OCI-LY7 (cell line): ENCODE measurements around the gene PCCA. TPM values are rescaled to one million over a fixed set of nuclear protein-coding genes. Genes with fewer than 3 reads are reported as not detected.

Source experiments
- BruUV-seq: library from RNA; stranded (reverse); fragments of 400-500 nt; replicated peaks from 2 replicates; lab custom pipeline; 2021; lab: Mats Ljungman, UMichigan
- CTCF ChIA-PET: fragments of 300-600 bp; sonication (Branson Sonifier 250); formaldehyde crosslinking; loops from one replicate; lab custom pipeline; 2022; ENCODE audit warnings: antibody characterized with exemption; ENCODE audit not compliant: unreplicated experiment; lab: Charles Lee
- POLR2A ChIA-PET: fragments of 300-600 bp; sonication (Branson Sonifier 250); formaldehyde crosslinking; loops from one replicate; lab custom pipeline; 2022; ENCODE audit warnings: antibody characterized with exemption; lab: Charles Lee
- DNase-seq: peaks from one replicate; pipeline ENCODE4 v3.0.0-alpha.2; 2015; ENCODE audit warnings: low spot score
- H2AFZ ChIP-seq: fragments of 200-600 bp; sonication (generic), shearing (Covaris generic); 2 replicates; pipeline ENCODE4 v1.6.1; 2014; ENCODE audit warnings: mild to moderate bottlenecking, antibody characterized with exemption, low read length, moderate library complexity
- H3K27ac ChIP-seq: fragments of 200-600 bp; sonication (generic); 2 replicates; pipeline ENCODE4 v1.5.1; 2014; ENCODE audit warnings: mixed run types, low read depth, mild to moderate bottlenecking, moderate library complexity, low read length, inconsistent platforms; ENCODE audit not compliant: poor library complexity, severe bottlenecking
- H3K36me3 ChIP-seq: fragments of 200-600 bp; sonication (generic); 2 replicates; pipeline ENCODE4 v1.6.1; 2014; ENCODE audit warnings: mild to moderate bottlenecking, antibody characterized with exemption, low read length, moderate library complexity, mixed read lengths; ENCODE audit not compliant: insufficient read depth
- H3K4me1 ChIP-seq: fragments of 200-600 bp; sonication (generic); 2 replicates; pipeline ENCODE4 v1.5.1; 2014; ENCODE audit warnings: mild to moderate bottlenecking, low read length; ENCODE audit not compliant: insufficient read depth, poor library complexity, severe bottlenecking
- H3K4me2 ChIP-seq: fragments of 200-600 bp; sonication (generic); 2 replicates; pipeline ENCODE4 v1.6.1; 2014; ENCODE audit warnings: mild to moderate bottlenecking, low read length
- H3K4me3 ChIP-seq: fragments of 200-600 bp; sonication (generic); 2 replicates; pipeline ENCODE4 v1.5.1; 2014; ENCODE audit warnings: mild to moderate bottlenecking, low read depth, low read length; ENCODE audit not compliant: poor library complexity, severe bottlenecking
- H3K79me2 ChIP-seq: fragments of 200-600 bp; sonication (generic); 2 replicates; pipeline ENCODE4 v1.6.1; 2016; ENCODE audit warnings: low read depth, mild to moderate bottlenecking, low read length, moderate library complexity, mixed read lengths; ENCODE audit not compliant: insufficient read depth
- H3K9me2 ChIP-seq: fragments of 200-600 bp; sonication (generic); 2 replicates; pipeline ENCODE4 v1.6.1; 2016; ENCODE audit warnings: mild to moderate bottlenecking, low read length, mixed read lengths; ENCODE audit not compliant: insufficient read depth
- H3K9me3 ChIP-seq: fragments of 200-600 bp; sonication (generic); 2 replicates; pipeline ENCODE4 v1.6.1; 2014; ENCODE audit warnings: mild to moderate bottlenecking, mixed run types, low read length, mixed read lengths
- H4K20me1 ChIP-seq: fragments of 200-600 bp; sonication (generic); 2 replicates; pipeline ENCODE4 v1.6.1; 2014; ENCODE audit warnings: mild to moderate bottlenecking, antibody characterized with exemption, low read length, moderate library complexity, mixed read lengths; ENCODE audit not compliant: insufficient read depth
- CTCF ChIP-seq: fragments of 200-600 bp; sonication (generic); conservative IDR thresholded peaks from 2 replicates; pipeline ENCODE4 v1.5.1; 2014; ENCODE audit warnings: mild to moderate bottlenecking, antibody characterized with exemption, low read length, moderate library complexity, mixed read lengths
- EZH2phosphoT487 ChIP-seq: fragments of 200-600 bp; sonication (generic); IDR thresholded peaks from 2 replicates; pipeline ENCODE4 v1.6.1; 2018; ENCODE audit warnings: low read depth, borderline replicate concordance, mild to moderate bottlenecking, mixed run types, antibody characterized with exemption, low read length, moderate library complexity, mixed read lengths
- intact Hi-C: fragments of 100-400 bp; cut with micrococcal nuclease; formaldehyde crosslinking; loops from one replicate; pipeline ENCODE4 v1.10.0; 2022; ENCODE audit not compliant: unreplicated experiment
- total RNA-seq, 2 experiments: library from RNA; depleted of rRNA in 1 of 2; stranded (reverse); fragments of >200 nt in 1 of 2; shearing (Covaris generic) in 1 of 2; gene quantifications; 2 replicates each; pipeline ENCODE4 v1.2.3, GENCODE V29; 2014 to 2022

The PCCA gene
- total RNA-seq, 2 experiments from 2014 or later: 2.7 to 7.2 TPM

- no peaks in the 10 kb centered on the region for H3K9me2 ChIP-seq
- no peaks in the 10 kb centered on the region for H3K9me3 ChIP-seq
- no peaks in the 10 kb centered on the region for H4K20me1 ChIP-seq
- ChIA-PET CTCF (no interaction called here), POLR2A (interaction anchor here (0.6 kb wide), 2 partner anchors 421 to 1793 kb away, joined by 3 read pairs; no protein-coding TSS in a partner anchor)
- no peak overlapping the region for H3K27ac ChIP-seq
- H2AFZ ChIP-seq: no peak overlapping the region
- no peaks in the 10 kb centered on the region for H3K79me2 ChIP-seq
- TF ChIP-seq CTCF: no peak
- no peak for TF ChIP-seq EZH2phosphoT487
- no peaks in the 10 kb centered on the region for H3K4me1 ChIP-seq
- BruUV-seq: no TSS peak
- no peak overlapping the region for H3K4me2 ChIP-seq
- H3K36me3 ChIP-seq: no peaks in the 10 kb centered on the region
- DNase-seq: no peak
- H3K4me3 ChIP-seq: no peak overlapping the region
- intact Hi-C loops: no loop called here
Observed at GRCh38 chr13:100247937-100248336, 159.0 kb downstream of the PCCA start.

- no peaks in the 10 kb centered on the region for H3K79me2 ChIP-seq
- no peaks in the 10 kb centered on the region for H3K36me3 ChIP-seq
- no peaks in the 10 kb centered on the region for H3K4me1 ChIP-seq
- intact Hi-C loops: no loop called here
- H2AFZ ChIP-seq: no peak overlapping the region
- CTCF ChIA-PET: no interaction called here
- POLR2A ChIA-PET: no interaction called here
- TF ChIP-seq EZH2phosphoT487 (no peak), CTCF (no peak)
- H3K27ac ChIP-seq: no peak overlapping the region
- H3K4me2 ChIP-seq: no peak overlapping the region
- no peaks in the 10 kb centered on the region for H4K20me1 ChIP-seq
- no peaks in the 10 kb centered on the region for H3K9me3 ChIP-seq
- H3K9me2 ChIP-seq: no peaks in the 10 kb centered on the region
- H3K4me3 ChIP-seq: no peak overlapping the region
- no TSS peak for BruUV-seq
- DNase-seq: no peak
Observed at GRCh38 chr13:100254002-100254401, 165.1 kb downstream of the PCCA start.

GRCh38 chr13:100262404-100262803, 173.5 kb downstream of the PCCA start:
- H3K4me2 ChIP-seq: no peak overlapping the region
- no peaks in the 10 kb centered on the region for H3K4me1 ChIP-seq
- no peak for DNase-seq
- TF ChIP-seq EZH2phosphoT487: no peak
- no peak for TF ChIP-seq CTCF
- BruUV-seq: no TSS peak
- no peaks in the 10 kb centered on the region for H3K36me3 ChIP-seq
- H3K79me2 ChIP-seq: no peaks in the 10 kb centered on the region
- H3K9me3 ChIP-seq: no peaks in the 10 kb centered on the region
- no peak overlapping the region for H3K27ac ChIP-seq
- H3K4me3 ChIP-seq: no peak overlapping the region
- intact Hi-C loops: no loop called here
- POLR2A ChIA-PET: no interaction called here
- no peak overlapping the region for H2AFZ ChIP-seq
- CTCF ChIA-PET: no interaction called here
- H4K20me1 ChIP-seq: no peaks in the 10 kb centered on the region
- H3K9me2 ChIP-seq: no peaks in the 10 kb centered on the region
